RPMI7951 (cell line): Measurements from ENCODE around the gene DPF1. TPM values are rescaled to one million over a fixed set of nuclear protein-coding genes. Genes with fewer than 3 reads are reported as not detected.
A peak's percentile ranks its signal among the peaks of the same experiment; 100 is the strongest.

ENCODE experiments used
- DNase-seq: peaks from one replicate; pipeline ENCODE4 v3.0.0-alpha.2; 2012; ENCODE audit warnings: low read depth
- total RNA-seq: library from RNA; depleted of rRNA; stranded (reverse); fragments of >200 nt; shearing (Covaris generic); gene quantifications from 2 replicates; pipeline ENCODE4 v1.2.3, GENCODE V29; 2014

The DPF1 gene
- total RNA-seq, 1 experiment from 2014 or later, result 1.7 TPM

DNA sequence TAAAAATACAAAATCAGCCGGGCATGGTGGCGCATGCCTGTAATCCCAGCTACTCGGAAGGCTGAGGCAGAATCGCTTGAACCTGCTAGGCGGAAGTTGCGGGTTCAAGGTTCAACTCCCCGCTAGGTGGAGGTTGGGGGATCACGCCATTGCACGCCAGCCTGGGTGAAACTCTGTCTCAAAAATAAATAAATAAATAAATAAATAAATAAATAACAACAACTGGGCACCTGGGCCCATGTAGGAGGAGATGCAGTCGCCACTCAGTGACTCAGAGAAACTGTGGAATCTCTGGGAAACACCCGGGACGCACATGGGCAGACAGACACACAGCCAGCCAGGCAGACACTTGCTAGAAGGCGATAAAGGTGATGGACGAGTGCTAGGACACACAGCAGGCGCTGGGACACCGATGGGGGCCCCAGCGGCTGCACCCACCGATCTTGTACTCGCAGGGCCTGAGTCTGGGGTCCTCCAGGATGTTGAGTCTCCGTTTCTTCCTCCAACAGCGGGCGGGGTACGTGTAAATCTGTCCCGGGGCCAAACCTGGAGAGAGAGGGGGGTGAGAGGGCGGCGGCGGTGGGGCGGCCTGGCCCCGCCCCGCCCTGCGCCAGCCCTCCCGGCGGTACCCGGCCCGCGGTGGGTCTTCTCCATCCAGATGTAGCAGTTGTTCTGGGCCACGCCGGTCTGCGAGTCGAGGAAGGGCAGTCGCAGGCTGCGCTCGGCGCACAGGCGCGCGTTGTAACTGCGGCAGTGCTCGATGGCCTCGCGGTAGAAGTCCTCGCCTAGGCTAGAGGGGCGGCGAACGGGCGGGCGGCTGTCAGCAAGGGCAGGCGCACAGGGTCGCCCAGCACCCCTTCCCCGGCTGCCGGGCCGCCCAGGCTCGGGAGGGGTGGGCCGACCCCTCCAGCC is 1.8 kb downstream of the DPF1 start:
- DNase-seq, result no peak

DNA sequence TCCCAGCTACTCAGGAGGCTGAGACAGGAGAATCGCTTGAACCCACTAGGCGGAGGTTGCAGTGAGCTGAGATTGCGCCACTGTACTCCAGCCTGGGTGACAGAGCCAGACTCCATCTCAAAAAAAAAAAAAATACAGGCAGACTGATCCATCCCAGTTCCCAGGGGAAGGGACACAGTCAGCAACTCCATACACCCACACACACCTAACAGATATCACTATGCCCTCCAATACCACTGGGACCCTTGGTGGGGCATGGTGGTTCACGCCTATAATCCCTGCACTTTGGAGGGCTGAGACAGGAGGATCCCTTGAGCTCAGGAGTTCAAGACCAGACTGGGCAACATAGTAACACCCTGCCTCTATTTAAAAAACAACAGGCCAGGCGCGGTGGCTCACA is 2.6 kb downstream of the DPF1 start:
- DNase-seq, result no peak

DNA sequence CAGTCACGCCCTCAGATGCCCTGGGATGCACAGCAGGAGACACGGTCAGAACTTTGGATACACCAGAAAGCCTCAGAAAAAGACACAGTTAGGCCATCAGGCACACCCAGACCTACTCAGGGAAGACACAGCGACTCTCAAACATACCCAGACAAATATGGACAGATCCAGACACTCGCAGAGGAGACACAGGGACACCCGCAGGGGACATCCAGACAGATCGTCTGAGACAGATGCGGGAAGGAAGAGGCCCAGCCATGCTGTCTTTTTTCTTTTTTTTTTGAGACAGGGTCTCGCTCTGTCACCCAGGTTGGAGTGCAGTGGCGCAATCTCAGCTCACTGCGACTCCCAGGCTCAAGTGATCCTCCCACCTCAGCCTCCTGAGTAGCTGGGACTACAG is 4.8 kb downstream of the DPF1 start:
- DNase-seq, result no peak

DNA sequence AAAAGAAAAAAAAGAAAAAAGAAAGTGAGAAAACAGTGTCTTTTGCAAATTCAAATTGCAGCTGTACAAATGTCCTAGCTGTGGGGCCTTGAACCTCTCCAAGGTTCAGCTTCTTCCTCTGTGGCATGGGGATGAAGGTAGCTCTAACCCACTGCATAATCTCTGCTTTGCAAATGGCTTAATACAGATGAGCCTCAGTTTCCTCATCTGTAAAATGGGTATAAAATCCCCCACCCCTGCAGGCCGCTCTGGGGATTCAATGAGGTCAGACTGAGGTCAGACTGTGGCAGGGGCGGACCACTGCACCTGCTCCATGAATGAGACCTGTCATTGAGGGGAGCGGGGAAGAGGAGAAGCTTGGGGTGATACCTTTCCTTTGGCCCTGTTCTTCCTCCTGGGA is 5.8 kb downstream of the DPF1 start:
- DNase-seq, result no peak

DNA sequence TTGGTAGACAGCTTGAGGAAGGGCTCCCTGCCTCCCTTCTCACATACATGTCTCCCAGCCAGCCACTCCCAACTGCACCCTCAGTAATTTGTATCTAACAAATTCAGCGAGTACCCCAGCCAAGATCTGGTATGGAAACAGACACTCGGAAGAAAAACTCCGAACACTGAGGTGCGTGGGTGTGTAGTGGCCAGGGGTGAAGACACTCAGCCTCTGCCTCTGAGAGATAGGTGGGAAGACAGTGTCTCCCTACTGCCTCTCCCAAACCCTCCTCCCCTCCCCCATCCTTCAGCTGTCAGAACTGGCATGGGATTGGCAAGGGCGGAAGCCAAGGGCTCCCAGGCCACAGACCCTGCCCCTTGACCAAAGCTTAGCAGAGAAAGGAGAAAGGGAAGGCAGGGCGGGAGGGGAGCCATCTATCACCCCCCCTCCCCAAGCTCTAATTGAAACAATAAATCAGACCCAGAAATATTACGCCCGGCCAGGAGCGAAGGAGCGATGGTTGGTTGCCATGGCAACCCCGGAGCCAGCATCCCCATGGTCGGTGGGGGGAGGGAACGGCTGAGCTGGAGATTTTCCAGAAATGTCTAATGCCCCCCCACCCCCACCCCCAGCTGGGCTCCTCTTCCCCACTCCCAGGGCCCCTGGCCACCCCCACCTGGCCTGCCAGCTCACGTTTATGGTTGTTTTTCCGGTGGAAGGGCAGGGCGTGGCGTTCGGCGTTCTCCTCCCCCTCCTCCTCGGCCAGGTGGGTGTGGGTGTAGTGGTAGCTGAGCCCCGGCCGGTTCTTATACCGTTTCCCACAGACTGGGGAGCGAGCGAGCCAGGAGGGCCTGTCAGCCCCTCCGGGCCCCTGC is 7.0 kb downstream of the DPF1 start:
- DNase-seq, result no peak

DNA sequence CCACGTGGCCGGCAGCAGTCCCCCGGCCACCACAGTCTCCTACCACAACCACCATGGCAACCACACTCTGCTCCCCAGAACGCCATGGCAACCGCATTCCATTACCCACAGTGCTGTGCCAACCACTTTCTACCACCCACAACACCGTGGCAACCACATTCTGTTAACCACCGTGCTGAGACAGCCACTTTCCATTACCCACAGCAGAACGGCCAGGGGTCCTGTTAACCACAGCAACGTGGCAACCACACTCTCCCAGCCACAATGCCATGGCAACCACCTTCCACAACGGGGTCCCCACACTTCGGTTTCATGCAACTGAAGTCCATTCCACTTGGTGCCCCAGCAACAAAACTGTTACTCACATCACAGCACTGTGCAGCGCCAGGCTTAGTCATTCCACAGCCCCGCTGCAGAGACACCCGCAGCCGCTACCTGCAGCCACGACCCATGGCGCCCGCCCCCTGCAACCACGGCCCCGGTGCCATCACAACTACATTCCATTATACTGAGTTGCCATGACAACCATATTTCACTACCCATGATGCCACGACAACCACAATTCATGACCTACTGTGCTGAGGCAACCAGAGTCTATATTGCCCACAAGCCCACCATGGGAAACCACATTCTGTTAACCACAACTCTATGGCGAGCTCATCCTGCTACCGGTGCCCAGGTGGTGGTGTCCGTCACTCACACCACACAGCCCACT is 10.0 kb downstream of the DPF1 start:
- peak; percentile 86 for DNase-seq

DNA sequence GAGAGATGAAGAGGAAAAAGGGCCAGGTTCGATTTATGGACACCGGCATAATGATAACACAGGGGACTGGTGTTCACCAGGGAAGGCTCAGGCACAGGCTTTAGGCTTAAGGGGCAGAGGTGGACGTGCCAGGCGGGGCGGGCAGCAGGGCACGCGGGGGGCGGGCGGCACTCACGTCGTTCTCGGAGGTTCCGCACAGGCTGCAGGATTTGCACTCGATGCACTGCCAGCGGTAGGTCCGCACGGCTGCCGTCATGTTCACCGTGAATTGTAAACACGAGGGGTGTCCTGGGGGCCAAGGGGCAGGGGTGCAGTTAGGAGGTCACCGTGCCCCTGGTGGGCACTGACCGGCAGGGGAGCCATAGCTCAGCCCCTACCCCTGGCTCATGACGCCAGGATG is 10.6 kb downstream of the DPF1 start:
- DNase-seq, result no peak

DNA sequence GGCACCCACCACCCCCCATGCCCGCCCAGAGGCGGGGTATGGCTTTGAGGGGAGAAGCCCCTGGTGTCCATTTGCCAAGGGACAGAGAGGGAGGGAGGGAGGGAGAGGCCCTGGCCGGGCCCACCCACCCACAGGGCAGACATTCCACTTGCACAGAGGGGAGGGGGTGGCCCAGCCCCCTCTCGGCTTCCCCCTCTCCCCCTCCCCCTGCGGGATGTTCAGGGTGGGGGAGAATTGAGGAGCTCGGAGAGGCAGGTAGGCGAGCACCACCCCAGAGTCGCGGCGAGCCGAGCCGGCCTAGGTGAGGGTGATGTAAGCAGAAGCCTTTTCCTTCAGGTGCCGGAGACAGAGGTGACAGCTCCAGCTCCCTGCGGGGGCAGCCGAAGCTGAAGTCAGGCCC is 12.3 kb downstream of the DPF1 start:
- no peak for DNase-seq

DNA sequence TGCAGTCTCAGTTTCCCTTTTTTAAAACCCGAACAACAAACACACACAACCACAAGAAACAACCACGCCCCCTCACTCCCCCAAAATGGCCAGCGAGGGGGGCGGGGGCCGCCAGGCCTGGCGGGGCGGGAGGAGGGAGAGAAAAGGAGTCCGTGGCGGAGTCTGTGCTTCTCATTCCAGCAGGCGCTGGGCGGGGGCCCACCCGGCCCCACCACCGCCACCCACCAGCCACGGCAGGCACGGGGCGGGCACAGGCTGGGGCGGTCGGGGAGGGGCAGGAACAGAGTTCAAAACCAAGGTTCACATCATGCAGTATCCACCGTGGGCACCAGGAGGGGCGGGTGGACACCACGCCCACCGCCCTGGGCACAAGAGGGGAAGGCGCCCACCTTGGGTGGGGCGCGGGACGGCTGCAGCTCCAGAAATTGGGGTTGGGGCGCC is 12.9 kb downstream of the DPF1 start:
- no peak for DNase-seq

DNA sequence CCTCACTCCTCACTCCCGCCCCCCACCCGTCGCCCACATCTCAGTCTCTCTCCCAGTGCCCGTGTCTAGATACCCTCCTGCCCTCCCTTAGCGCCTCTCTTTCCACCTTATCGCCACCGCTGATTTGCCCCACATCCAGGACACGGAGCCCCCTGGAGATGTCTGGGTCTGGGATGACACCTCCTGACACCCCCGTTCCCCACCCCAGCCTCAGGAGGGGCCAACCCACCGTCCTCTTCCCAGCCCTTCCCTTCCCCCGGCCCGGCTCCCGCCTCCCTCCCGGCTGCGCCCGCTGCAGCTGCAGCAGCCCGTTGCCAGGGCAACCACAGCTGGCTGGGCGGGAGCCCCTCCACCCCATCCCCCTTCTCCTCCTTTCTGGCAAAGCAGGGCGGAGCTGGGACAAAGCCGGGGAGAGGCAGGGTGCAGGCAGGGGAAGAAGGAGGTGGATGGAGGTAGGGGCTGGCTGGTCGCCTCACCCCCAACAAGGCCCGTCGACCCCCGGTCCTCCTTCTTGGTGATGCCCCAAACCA is 13.5 kb downstream of the DPF1 start:
- no peak for DNase-seq

DNA sequence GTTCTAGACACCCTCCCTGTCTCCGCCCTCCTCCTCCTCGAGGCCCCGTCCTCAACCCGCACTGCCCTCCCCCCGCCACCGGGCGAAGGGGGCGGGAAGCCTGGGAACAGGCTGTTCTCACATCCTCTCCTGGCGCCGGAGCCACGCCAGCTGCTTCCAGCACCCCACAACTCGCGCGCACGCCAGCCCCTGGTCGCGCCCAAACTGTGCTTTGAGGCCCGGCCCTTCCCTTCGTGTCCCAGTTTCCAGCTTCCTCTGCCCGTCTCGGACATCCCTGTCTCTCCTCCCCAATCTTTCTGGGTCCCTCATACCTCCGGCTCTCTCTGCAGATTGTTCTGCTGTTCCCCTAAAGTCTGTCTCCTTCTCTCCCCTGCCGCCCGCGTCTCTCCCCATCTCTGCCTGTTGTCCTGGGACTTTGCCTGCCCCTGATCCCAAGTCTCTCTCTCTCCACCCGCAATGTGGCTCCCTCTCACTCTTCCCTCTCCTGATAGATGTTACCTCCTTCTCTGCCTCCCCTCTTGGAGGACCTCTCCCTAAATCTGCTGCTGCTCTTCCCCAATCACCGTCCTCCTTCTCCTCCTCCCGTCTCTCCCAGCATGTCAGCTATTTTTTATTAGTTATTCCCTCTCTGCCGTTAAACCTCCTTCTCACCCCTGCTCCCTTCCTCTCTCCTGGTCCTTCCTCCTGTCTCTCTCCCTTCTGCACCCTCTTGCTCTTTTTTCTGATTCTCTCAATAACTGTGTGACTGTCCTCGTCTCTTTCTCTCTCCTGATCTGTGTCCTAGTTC is 14.2 kb downstream of the DPF1 start:
- DNase-seq, result no peak

DNA sequence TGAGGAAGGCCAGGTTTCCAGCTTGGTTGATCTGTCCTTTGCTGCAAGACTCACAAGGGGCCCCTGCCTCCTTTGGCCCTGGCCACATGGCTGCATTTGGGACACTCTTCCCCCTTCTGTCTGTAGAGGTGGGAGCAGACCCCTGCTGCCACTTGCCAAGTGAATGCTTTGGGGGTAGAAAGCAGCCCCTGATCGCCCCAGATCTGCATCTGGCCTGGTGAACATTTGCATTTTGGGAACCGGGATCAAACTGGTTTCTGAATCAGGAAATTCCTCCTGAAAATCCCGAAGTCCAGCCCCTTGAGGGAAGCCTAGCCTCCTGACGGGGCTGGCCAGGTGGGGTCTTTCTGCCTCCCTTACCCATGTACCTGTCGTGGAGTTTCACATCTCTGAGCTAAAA is 14.9 kb downstream of the DPF1 start:
- no peak for DNase-seq

DNA sequence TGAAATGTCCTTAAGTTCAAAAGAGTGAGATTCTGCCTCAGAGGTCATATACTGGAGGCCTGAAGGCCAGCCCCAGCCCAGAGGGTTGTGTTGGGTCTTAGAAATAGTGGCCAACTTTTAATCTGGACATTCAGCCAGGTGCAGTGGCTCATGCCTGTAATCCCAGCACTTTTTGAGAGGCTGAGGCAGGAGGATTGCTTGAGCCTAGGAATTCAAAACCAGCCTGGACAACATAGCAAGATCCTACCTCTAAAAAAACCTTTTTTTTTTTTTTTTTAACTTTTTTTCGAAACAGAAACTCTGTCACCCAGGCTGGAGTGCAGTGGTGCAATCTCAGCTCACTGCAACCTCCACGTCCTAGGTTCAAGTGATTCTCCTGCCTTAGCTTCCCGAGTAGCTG is 15.5 kb downstream of the DPF1 start:
- DNase-seq, result no peak

DNA sequence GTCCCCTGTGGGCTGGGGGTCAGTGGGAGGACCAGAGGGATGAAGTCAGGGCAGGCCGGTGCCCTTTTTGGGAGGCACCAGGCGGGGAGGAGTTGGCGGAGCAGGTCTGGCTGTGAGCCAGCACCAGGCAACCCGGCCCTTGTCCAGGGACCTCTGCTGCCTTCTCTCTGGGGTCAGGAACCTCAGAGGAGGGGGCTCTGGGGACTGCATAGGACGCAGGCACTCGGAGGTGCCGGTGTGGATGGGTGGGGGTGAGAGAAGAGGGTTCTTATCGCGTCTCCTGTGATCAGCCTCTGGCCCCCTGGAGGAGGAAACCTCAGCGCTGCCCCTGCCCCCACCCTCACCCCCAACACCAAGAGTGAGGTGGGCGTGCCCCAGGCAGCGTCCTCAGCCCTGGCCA is 16.5 kb downstream of the DPF1 start:
- DNase-seq, result no peak

DNA sequence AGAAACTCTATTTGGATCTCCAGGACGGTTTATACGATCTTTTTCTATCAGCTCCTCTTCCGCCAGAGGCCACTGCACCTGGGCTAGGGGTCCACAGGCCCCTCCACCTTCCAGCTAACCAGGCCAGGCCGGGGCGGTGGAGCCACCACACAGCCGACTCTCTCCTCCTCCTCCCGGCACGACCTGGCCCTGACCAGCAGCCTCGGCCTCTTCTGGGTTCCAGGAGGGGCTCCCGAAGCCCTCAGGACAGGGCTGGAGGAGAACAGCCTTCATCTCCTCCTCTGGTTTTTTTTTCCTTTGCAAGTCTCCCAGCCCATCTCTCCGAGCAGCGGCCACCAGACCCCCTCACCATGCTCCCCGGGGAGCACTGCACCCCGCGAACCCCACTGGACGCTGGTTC is 17.1 kb downstream of the DPF1 start:
- no peak for DNase-seq

DNA sequence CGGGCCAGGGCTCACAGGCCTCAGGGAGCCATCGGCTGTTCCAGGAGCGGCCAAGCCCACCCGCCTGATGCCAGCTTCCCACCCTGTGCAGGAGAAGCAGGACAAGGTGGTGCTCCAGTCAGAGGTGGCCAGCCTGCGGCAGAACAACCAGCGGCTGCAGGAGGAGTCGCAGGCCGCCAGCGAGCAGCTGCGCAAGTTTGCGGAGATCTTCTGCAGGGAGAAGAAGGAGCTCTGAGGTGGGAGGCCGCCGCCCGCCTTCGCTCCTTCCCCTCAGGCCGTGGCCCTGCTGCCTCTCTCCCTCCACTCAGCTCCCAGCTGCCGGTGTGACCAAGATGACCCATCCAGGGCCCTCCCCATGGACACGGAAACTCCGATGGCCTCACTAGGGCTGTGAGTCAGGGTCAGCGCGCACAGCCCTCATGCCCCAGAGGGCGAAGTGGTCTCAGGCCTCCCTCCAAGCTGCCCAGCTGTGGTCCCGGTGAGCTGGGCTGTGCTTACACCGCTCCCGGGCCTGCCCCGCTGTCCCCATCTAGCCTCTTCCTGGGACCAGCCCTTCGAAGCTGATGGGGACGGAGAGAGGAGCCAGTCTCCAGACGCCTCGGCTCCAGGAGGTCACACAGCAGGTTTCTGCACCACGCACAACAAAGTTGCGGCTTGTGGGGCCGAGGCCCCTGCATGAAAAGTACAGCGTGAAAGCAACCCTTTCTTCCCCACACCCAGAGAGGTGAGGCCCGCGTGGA is 17.8 kb downstream of the DPF1 start:
- DNase-seq, result no peak

DNA sequence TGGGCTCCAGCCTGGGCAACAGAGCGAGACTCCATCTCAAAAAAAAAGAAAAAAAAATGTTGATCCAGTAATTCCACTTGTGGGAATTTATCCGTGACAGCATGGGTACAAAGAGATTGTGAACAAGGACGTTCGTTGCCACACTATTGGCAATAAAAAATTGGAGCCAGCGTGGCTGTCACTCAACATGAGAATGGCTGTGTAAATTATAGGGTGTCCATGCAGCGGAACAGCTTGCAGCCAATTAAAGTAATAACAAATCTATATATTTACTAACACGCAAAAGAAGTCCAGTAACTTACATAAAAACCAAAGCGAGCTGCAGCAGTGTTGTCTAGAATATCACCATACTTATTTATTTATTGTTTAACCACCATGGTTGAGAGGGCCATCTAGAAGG is 19.3 kb downstream of the DPF1 start:
- DNase-seq, result no peak

DNA sequence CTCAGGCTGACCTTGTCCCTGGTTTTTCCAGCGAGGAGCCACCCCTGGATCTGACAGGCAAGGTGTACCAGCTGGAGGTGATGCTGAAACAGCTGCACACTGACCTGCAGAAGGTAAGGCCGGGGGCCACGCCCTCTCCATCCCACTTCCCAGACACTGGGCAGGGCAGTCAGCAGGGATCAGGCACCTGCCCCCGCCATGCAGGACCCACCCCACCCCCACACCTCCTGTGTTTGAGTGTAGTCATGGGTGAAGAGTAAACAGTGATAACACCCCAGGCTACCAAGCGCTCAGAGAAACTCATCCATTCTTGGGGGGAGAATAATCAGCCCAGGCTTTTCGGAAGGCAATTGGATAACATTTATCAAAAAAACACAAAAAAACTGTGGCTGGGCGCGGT is 19.9 kb downstream of the DPF1 start:
- DNase-seq, result no peak

DNA sequence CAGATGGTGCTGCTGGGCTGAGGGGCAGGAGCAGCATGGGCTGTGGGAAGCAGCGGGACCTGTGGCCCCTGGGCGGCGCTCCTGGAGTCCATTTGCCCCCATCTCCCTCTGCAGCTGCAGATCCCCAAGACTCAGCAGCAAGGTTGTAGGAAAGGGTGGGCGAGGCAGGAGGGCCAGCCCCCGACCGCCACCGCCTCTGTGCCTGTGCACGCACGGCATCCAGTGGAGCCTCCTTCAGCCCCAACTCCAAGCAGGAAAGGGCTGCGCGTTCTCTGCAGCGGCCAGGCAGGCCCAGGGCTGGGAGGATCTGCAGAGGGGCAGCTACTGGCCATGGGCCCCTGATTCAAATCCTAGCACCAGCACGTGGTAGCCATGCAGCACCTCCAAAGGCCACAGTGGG is 20.8 kb downstream of the DPF1 start:
- DNase-seq, result no peak

DNA sequence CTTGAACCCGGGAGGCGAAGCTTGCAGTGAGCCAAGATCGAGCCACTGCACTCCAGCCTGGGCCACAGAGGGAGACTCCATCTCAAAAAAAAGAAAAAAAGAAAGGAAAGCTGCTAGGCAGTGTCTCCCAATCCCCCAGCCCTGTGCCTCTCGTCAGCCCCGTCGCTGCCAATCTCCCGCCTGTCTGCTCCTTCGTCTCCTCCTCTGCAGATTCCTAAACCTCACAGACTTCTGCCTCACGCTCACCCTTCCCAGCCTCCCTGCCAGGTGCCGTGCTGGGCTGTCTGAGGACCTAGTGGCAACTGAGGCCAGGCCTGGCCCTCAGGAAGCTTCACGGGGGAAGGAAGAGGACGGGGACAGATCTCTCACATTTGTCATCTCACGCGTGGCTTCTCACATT is 21.5 kb downstream of the DPF1 start:
- DNase-seq, result no peak

DNA sequence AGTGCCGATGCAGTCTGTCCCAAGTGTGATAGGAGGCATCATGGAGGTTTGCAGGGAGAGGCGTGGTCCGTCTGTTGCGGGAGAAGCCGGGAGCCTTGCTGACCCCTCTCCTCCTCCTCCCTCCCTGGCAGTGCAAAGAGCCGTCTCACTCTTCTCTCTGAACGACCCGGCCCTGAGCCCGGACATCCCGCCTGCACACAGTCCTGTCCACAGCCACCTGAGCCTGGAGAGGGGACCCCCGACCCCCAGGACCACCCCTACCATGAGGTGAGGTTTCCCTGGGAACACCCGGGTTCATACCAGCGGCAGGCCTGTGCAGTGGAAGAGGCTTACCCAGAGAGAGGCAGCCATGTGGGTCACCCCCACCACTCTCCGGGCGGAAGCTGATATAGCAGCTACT is 22.3 kb downstream of the DPF1 start:
- DNase-seq, result no peak
